22Rv1 (cell line): Measurements from ENCODE around the gene RSKR.
A peak's percentile ranks its signal among the peaks of the same experiment; 100 is the strongest.

Experiments used
- H3K27ac ChIP-seq: fragments of 450-650 bp; 2 replicates; pipeline ENCODE4 v1.5.1; 2017
- CTCF ChIP-seq: fragments of 450-650 bp; IDR thresholded peaks from 2 replicates; pipeline ENCODE4 v1.5.1; 2017; ENCODE audit warnings: mild to moderate bottlenecking
- ZFX ChIP-seq: fragments of 450-650 bp; IDR thresholded peaks from 2 replicates; pipeline ENCODE4 v1.6.1; 2017; ENCODE audit warnings: antibody characterized with exemption, borderline replicate concordance

The RSKR gene

DNA sequence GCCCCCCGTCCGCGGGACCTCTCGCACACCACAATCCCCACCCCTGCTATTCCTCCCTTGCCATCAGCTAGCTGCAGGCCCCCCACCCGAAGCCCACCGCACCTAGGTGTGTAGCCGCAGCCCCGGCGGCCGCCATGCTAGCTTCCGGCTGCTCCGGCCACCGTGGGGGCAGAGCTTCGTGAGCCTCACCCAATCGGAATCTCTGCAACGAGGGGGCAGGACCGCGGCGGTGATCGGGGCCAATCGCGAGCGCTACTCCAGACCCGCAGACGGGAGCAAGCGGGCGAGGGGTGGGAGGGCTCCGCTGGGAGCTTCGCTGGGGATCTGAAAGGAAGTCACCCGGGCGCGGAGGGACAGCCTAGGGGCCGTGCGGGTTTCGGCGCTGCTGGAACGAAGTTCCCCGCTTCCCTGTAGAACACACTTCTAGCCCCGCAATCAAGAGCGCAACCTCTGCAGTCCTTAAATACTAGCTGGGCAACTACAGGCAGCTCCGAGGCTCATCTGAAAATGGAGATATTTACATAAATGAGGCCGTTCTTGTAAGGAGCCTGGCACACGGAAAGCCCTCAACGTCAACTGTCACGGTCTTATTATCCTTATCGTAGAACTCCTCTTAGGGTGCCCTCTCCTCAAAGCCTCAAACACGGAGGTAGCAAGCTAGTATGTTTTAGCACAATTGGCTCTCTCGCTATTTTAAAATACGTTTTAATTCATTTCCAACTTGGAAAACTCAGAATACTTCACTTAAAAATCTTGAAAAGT, 42.4 kb downstream of the RSKR start, which contains the start of gene PIGS:
TSS of gene PIGS (minus strand) at position 164 of the 762 bp plus-strand sequence. CDS start at position 136, 28 bp downstream.
- peak within 1 kb of the TSS; percentile 87 for H3K27ac ChIP-seq
- TF ChIP-seq CTCF = no peak
- TF ChIP-seq ZFX = no peak

DNA sequence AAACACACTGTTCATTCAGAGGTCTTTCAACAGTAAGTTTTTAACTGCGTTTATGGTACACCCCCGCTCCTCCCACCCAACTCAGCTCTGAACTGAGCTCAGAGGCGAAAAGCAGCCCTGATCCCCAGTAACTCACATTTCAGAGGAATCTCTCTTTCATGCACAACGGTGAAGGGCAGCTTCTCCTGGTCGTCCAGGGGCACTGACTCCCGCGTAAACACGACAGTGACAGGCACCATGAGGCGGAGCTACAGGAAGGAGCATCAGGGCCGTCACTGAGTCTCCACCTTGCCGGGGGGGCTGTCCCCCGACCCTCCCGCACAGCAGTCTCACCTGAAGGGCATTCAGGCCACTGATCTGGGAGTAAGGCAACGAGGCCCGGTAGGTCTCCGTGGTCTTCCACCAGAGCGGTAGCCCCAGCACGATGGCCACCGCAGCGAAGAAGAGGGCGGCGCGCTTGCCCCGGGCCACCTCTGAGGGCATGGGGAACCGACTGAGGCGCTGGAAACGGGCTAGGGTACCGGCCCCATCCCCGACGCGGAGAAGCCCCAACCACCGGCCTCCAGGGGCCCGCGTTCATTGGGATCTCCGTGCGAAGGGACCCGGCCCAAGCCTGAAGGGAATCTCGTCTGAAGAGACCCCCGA, 43.1 kb downstream of the RSKR start:
- no peak for TF ChIP-seq CTCF
- no peak for TF ChIP-seq ZFX
- peak overlapping the region; percentile 87 for H3K27ac ChIP-seq

DNA sequence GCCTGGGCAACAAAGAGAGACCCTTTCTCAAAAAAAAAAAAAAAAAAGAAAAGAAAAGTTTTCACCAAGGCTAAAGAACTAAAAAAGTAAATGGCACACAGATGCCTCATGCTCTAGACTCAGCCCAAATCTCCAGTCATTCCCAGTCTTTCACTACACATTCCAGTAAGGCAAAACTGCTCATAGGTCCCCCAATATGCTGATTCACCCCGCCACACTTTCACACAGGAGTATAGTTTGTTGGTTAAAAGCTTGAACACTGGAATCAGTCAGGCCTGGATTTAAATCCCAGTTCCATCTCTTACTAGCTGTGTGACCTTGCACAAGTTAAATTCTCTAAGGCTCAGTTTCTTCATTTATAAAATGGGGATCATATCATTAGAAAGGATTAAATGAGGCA, 44.5 kb downstream of the RSKR start:
- H3K27ac ChIP-seq = peak overlapping the region; percentile 87; the same call in 1 of the 2 replicates
- TF ChIP-seq CTCF (no peak), ZFX (no peak)

GRCh38 chr17:28567604-28568003, 46.4 kb downstream of the RSKR start:
- H3K27ac ChIP-seq = no peak overlapping the region
- no peak for TF ChIP-seq CTCF
- no peak for TF ChIP-seq ZFX

DNA sequence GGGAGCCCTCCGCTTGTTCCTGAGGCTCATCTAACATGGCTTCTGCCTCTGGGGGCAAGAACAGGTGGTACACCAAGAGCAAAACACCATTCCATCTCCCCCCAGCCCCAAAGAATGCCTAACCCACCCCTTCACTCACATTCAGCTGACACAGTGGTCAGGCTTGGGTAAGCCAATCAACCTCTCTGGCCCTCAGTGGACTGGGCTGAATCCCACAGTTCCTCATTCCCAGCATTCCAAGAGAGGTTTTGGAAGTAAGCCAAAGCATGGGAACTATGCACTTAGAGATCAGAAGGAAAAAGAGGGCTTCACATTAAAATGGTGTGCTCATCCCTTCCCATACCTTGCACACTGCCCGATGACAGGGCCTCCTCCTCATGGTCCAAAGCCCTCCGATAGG, 50.5 kb downstream of the RSKR start:
- no peak overlapping the region for H3K27ac ChIP-seq
- TF ChIP-seq ZFX = no peak
- TF ChIP-seq CTCF = no peak
